Measurements from ENCODE around the gene CLIP1.
A peak's percentile ranks its signal among the peaks of the same experiment; 100 is the strongest.
"Not testable (repeated sequence)": the region's sequence is repeated elsewhere in the genome, so short reads cannot be mapped to it uniquely, and the experiment has no call there.

Gene CLIP1

GRCh38 chr12:122421821-122422729 is at the start of gene CLIP1:
TSS of gene CLIP1 (minus strand) at chr12:122422669. CDS start at chr12:122380452, 42,217 bp downstream.
- DNase-seq: peak; percentile 46

DNA sequence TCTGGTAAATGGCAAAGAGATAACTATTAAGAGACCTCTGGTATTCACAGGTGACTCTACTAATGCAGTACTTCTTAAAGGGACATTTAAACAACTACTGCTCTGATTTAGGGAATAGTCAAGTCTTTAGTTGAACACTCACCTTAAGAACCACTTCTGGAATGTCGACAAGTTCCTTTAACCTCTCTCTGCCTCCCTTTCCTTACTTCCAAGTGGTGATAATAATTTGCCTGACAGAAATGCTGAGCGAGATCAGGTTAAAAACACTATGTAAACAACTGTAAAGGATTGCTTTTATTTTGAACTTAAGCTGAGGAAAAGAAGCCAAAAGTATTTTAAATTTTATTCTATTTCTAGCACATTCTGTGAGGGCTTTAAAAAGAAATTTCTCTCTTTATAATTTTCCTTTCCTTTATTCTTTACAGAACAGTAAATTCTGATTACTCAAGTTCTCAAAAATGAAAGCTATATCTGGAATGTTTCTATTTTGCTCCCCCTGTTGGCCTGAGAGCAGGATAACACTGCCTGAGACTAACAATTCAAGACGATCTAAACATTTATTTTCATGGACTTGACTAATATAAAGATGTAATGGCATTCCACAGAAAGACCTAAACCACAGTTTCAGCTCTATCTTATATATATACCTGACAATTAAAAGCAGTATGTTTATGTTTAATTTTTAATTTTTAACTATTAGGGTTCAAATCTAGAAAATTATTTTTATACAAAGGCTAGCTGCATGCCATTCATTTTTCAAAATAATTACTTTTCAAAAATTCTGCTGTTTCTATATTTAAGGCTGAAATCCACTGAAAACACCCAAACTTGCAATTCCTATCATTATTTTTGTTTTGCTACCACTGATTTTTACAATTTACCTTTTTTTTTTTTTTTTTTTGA is 49.1 kb upstream of the CLIP1 start:
- peak; percentile 61 for DNase-seq

DNA sequence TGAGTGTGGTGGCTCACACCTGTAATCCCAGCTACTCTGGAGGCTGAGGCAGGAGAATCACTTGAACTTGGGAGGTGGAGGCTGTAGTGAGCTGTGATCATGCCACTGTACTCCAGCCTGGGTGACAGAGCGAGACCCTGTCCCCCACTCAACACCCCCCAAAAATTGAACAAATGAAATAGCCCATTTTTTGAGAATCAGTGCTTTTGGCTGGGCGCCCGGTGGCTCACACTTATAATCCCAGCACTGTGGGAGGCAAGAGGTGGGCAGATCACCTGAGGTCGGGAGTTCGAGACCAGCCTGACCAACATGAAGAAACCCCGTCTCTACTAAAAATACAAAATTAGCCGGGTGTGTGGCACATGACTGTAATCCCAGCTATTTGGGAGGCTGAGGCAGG is 48.1 kb upstream of the CLIP1 start:
- not testable (repeated sequence) for DNase-seq

GRCh38 chr12:122469856-122470255 is 47.4 kb upstream of the CLIP1 start:
- not testable (repeated sequence) for DNase-seq

DNA sequence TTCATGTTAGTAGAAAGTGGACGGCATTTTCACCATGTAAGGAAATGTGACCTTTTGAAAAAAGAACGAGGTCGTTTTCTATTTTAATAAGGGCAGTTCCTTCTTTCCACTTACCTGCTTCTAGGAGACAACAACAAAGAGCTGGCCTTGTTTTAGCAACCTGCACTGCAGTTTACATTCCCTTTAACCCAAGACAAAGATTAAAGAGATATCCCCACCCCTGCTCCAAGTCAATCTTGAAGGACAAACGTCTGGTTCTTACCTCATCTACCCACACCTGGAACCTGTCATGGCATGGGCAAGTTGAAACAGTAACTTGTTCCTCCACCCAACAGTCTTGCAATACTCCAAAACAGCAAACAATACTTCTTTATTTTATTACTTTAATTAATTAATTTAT is 45.5 kb upstream of the CLIP1 start:
- no peak for DNase-seq

- DNase-seq: not testable (repeated sequence)
These were observed 42.0 kb upstream of the CLIP1 start for GRCh38 chr12:122464317-122465042.

DNA sequence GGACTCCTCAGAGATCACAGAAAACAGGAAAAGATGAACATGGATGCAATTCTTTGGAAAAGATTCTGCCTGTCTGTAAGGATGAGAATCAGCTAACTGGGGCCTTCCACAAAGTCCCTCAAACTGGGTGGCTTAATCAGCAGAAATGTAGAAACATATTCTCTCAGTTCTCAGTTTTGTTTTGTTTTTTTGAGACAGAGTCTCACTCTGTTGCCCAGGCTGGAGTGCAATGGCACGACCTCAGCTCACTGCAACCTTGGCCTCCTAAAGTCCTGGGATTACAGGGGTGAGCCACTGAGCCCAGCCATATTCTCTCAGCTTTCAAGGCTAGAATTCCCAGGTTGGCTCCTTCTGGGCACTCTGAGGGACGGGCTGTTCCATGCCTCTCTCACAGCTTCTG is 38.2 kb upstream of the CLIP1 start:
- DNase-seq: no peak

DNA sequence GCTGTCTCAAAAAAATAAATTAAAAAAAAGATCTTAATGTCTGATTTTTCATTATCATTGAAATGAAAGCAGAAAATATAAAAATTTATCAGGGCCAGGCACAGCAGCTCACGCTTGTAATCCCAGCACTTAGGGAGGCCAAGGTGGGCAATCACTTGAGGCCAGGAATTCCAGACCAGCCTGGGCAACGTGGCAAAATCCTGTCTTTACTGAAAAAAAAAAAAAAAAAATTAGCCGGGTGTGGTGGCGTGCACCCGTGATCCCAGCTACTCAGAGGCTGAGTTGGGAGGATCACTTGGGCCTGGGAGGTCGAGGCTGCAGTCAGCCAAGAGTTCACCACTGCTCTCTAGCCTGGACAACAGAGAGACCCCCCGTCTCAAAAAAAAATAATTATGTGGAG is 37.6 kb upstream of the CLIP1 start:
- no peak for DNase-seq

- DNase-seq: no peak
These were observed 36.7 kb upstream of the CLIP1 start for GRCh38 chr12:122459211-122459610.

DNA sequence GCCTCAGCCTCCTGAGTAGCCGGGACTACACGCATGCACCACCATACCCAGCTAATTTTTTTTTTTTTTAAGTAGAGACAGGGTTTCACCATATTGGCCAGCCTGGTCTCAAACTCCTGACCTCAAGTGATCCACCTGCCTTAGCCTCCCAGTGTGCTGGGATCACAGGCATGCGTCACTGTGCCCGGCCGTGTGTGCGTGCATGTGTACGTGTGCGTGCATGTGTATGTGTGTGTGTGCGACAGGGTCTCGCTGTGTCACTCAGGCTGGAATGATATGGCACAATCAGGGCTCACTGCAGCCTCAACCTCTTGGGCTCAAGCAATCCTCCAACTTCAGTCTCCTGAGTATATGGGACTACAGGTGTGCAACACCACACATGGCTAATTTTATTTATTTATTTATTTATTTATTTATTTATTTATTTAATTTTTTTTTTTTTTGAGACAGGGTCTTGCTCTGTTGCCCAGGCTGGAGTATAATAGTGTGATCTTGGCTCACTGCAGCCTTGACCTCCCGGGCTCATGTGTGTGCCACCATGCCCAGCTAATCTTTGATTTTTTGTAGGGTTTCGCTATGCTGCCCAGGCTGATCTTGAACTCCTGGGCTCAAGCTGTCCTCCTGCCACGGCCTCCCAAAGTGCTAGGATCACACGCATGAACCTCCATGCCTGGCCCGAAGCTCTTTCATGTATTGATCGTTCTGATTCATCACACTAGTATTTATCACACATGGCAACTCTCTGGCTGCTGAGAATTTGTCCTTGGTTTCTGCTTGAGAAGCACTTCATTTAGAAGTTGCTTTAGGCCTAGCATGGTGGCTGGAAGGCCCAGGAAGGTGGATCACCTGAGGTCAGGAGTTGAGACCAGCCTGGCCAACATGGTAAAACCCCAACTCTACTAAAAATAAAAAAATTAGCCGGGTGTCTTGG is 35.9 kb upstream of the CLIP1 start:
- no peak for DNase-seq

GRCh38 chr12:122457627-122458026 is 35.2 kb upstream of the CLIP1 start:
- DNase-seq: no peak

GRCh38 chr12:122454739-122455138 is 32.3 kb upstream of the CLIP1 start:
- no peak for DNase-seq

DNA sequence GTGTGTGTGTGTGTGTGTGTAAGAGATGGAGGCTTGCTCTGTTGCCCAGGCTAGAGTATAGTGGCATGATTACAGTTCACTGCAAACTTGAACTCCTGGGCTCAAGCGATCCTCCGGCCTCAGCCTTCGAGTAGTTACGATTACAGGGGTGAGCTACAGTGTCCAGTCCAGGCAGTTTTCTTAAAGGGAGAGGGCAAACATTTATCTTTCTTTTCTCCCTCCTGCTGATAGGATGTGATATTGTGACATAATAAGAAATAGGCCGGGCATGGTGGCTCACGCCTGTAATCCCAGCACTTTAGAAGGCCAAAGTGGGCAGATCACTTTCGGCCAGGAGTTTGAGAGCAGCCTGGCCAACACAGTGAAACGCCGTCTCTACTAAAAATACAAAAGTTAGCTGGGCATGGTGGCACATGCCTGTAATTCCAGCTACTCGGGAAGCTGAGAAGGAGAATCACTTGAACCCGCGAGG is 31.8 kb upstream of the CLIP1 start:
- DNase-seq: no peak

DNA sequence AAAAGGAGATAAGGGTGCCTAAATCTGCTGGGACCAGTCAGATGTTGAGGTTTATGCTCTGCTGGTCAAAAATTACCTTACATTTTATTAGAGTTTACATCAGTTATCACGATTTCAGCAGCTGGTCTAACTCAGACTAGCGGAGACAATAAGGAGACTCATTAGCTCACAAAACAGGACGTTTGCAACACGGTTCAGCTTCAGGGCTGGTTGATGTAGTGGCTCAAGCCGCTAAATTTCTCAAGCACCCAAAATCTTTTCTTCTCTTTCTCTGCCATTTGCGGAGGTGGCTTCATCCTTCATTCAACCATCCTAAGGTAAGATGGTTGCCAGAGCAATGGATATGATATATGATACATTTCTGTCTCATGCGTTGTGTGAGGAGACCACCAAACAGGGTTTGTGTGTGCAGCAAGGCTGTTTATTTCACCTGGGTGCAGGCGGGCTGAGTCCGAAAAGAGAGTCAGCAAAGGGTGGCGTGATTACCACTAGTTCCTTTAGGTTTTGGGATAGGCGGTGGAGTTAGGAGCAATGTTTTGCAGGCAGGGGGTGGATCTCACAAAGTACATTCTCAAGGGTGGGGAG is 30.3 kb upstream of the CLIP1 start:
- no peak for DNase-seq

DNA sequence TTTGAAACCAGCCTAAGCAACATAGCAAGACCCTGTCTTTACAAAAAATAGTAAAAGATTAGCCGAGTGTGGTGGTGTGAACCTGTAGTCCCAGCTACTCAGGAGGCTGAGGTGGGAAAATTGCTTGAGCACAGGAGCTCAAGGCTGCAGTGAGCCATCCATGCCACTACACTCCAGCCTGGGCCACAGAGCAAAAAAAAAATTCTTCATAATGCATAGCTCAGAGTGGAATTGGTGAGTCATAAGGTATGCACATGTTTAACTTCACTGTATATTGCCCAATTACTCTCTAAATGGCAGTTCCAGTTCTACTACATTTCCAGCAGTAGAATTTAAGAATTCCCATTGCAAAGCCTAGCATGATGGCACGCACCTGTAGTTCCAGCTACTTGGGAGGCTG is 26.8 kb upstream of the CLIP1 start:
- DNase-seq: no peak

DNA sequence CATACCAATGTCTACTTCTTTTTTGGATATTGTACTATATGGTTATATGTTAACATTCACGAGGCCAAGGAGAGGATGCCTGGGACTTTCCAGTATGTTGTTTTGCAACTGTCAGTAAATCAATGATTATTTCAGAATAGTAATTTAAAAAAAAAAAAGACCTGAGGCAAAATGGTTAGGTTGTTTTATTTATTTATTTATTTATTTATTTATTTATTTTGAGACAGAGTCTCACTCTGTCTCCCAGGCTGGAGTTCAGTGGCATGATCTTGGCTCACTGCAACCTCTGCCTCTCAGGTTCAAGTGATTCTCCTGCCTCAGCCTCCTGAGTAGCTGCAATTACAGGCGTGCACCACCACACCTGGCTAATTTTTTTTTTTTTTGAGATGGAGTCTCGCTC is 25.4 kb upstream of the CLIP1 start:
- DNase-seq: not testable (repeated sequence)

GRCh38 chr12:122446390-122446789 is 23.9 kb upstream of the CLIP1 start:
- DNase-seq: not testable (repeated sequence)

DNA sequence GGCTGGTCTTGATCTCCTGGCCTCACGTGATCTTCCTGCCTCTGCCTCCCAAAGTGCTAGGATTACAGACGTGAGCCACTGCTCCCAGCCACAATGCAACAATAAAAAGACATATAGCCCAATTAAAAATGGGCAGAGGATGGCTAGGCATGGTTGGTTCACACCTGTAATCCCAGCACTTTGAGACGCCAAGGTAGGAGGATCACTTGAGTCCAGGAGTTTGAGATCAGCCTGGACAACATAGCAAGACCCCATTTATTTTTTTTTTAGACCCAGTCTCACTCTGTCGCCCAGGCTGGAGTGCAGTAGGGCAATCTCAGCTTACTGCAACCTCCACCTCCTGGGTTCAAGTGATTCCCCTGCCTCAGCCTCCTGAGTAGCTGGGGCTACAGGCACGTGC is 21.6 kb upstream of the CLIP1 start:
- DNase-seq: not testable (repeated sequence)

GRCh38 chr12:122438822-122439221 is 16.4 kb upstream of the CLIP1 start:
- DNase-seq: not testable (repeated sequence)

DNA sequence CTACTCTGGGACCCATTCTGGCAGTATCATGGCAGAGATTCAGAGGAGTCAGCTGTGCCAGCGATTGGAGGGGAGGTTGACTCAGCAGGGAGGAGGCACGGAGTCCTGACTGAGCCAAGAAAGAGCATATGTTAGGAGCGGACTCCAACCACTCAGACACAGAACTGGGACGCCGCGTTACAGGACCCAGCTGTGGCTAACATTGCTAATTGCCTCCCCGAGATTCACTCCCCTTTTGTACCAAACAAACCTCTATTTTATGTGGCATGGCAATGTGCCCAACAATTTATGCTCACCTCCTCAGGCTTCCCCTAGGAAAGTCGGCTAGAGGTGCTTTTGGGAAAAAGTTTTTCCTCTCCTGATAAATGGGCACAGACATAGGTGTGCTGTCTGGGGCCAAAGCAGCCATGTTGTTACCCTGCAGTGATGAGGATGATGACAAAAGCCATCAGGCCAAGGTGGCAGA is 15.2 kb upstream of the CLIP1 start:
- DNase-seq: no peak

GRCh38 chr12:122435186-122435585 is 12.7 kb upstream of the CLIP1 start:
- no peak for DNase-seq

Measured in NCI-H774 (cell line).